K562 (cell line): ENCODE measurements around the gene COL23A1. TPM values are rescaled to one million over a fixed set of nuclear protein-coding genes. Genes with fewer than 3 reads are reported as not detected.
A peak's percentile ranks its signal among the peaks of the same experiment; 100 is the strongest.

Experiments
- CBX1 ChIP-seq: sonication (generic); IDR thresholded peaks from 2 replicates; pipeline ENCODE4 v1.6.1; 2016; ENCODE audit warnings: antibody characterized with exemption, low read depth, mild to moderate bottlenecking
- CBX2 ChIP-seq: fragments of 200-600 bp; sonication (generic); IDR thresholded peaks from one replicate; pipeline ENCODE4 v1.6.1; 2012; ENCODE audit warnings: mild to moderate bottlenecking, low read length, inconsistent platforms; ENCODE audit not compliant: insufficient read depth, poor library complexity, severe bottlenecking
- GABPB1 ChIP-seq: sonication (generic); formaldehyde crosslinking; IDR thresholded peaks from 2 replicates; pipeline ENCODE4 v1.8.0; 2022; ENCODE audit warnings: mild to moderate bottlenecking, missing genetic modification reagents
- MNT ChIP-seq, 2 experiments: fragments of 450-650 bp; conservative IDR thresholded peaks; 2 replicates each; pipeline ENCODE4 v1.6.1; 2017; ENCODE audit warnings: mild to moderate bottlenecking in 2 of 2, moderate library complexity in 2 of 2
- RB1 ChIP-seq: fragments of 450-650 bp; IDR thresholded peaks from 2 replicates; pipeline ENCODE4 v1.6.1; 2017; ENCODE audit warnings: low read depth, mild to moderate bottlenecking
- SIN3A ChIP-seq, 2 experiments: fragments of 150-350 bp in 1 of 2; IDR thresholded peaks; 2 replicates each; pipeline ENCODE4 v1.6.1; 2011 to 2016; ENCODE audit warnings: borderline replicate concordance in 2 of 2, low read depth in 2 of 2, low read length in 2 of 2, mild to moderate bottlenecking in 2 of 2, moderate library complexity in 2 of 2; ENCODE audit not compliant: control insufficient read depth in 1 of 2
- SMC3 ChIP-seq: conservative IDR thresholded peaks from 2 replicates; pipeline ENCODE4 v1.6.1; 2011; ENCODE audit warnings: low read depth, low read length, improper control_type of control experiment; ENCODE audit not compliant: insufficient read depth
- TEAD1 ChIP-seq, 2 experiments: fragments of 450-650 bp in 1 of 2; sonication (generic) in 1 of 2; formaldehyde crosslinking; IDR thresholded peaks; 2 replicates each; pipeline versions ENCODE4 v1.4.0 to v1.8.0; 2020 to 2022; ENCODE audit warnings: mild to moderate bottlenecking in 2 of 2, missing genetic modification reagents in 1 of 2
- ZC3H4 ChIP-seq: sonication (generic); formaldehyde crosslinking; IDR thresholded peaks from 2 replicates; pipeline ENCODE4 v1.9.0; 2021; ENCODE audit warnings: missing genetic modification reagents, borderline replicate concordance
- ZNF717 ChIP-seq: fragments of 250-450 bp; sonication (Bioruptor Pico); IDR thresholded peaks from 2 replicates; pipeline ENCODE4 v1.5.0; 2021
- polyA plus RNA-seq, 8 experiments: library from polyadenylated mRNA; depleted of rRNA in 4 of 8; stranded (reverse) in 5 of 8; unstranded in 3 of 8; fragments of >200 nt; fragmentation: Nextera tagmentation in 2 of 8; fragmentation: Illumina TruSeq in 1 of 8; extraction: Ambion mirVana in 2 of 8; extraction: Trizol in 1 of 8; gene quantifications; 2 replicates each; pipeline versions ENCODE4 v1.2.1 to v1.2.3, GENCODE V29; 2011 to 2014; ENCODE audit warnings: inconsistent platforms in 1 of 8, missing spikeins in 1 of 8
- total RNA-seq, 7 experiments: library from RNA; depleted of rRNA in 6 of 7; stranded (reverse); fragments of >200 nt in 6 of 7; fragmentation: Illumina TruSeq in 2 of 7; extraction: Trizol in 2 of 7; gene quantifications; 2 replicates each; pipeline versions ENCODE4 v1.2.1 to v1.2.3, GENCODE V29; 2011 to 2021; ENCODE audit warnings: low replicate concordance in 1 of 7
- TF ChIP-seq, protein P1 (sequence below): fragments of 250-450 bp; sonication (Bioruptor Pico); IDR thresholded peaks from 2 replicates; pipeline ENCODE4 v1.8.0; 2021; ENCODE audit warnings: mild to moderate bottlenecking, moderate library complexity
- TF ChIP-seq, protein P2 (sequence below), 3 experiments: IDR thresholded peaks in 2 of 3; conservative IDR thresholded peaks in 1 of 3; 2 replicates each; pipeline ENCODE4 v1.5.1; 2011 to 2012; ENCODE audit warnings: low read length in 3 of 3, mild to moderate bottlenecking in 3 of 3, control low read depth in 2 of 3, improper control_type of control experiment in 1 of 3, inconsistent platforms in 1 of 3, low read depth in 1 of 3, mixed read lengths in 1 of 3, moderate library complexity in 1 of 3; ENCODE audit not compliant: insufficient read depth in 2 of 3

COL23A1 gene
- total and polyA plus RNA-seq, 9 of the 15 experiments (the other 6 are each of a cell fraction or from before 2014, with no cell fraction given): 0.09 TPM; not detected in 8

DNA sequence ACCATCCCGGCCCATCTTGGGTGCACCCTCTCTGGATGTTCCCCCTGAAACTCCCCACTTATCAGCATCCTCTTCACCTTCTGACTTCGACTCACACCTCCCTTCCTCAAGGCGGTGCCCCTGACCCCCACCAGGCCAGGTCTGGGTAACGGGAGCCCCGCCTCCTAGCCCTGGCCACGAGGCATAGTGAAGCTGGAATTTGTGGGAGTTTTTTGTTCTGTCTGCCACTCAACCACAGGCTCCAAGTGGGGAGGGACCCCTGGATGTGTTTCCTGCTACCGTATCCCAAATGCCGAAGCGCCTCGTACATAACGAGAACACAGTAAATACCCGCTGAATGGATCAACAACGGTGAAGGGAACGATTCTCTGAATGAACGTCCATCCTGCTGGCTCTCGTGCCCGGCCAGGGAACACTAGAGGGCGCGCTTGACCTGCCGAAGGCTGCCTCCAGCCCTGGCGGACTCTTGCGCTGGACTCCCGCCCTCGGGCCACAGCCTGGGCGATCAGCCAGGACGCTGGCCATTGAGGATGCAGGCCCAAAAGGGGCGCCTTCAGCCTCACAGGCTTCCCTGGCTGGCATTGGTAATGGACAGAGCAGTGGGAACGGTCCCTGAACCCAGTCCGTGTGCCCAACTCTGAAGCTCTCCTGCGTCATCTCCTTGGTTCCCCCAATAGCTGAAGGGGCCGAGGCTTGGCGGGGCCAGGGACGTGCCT lies 310.3 kb downstream of the COL23A1 start (continued):
- TF ChIP-seq MNT (conservative IDR thresholded peaks at IDR 0.05) (no peak), RB1 (peak; percentile 95), TEAD1 (CRISPR knock-in tag; IDR thresholded peaks at IDR 0.05) (0 out of 4 replicates have a peak, but pooled peaks of 1 of the 2 experiments have one; percentile 9), CBX1 (no peak), ZNF717 (CRISPR knock-in tag) (no peak), SIN3A (IDR thresholded peaks at IDR 0.05; ENCODE audit: borderline replicate concordance in 2 of 2, control insufficient read depth in 1 of 2, low read depth in 2 of 2, low read length in 2 of 2) (no peak), SMC3 (peak; percentile 93), CBX2 (no peak), ZC3H4 (CRISPR knock-in tag) (no peak), GABPB1 (peak; percentile 26; the same call in 1 of the 2 replicates)
- TF ChIP-seq, protein P1, sequence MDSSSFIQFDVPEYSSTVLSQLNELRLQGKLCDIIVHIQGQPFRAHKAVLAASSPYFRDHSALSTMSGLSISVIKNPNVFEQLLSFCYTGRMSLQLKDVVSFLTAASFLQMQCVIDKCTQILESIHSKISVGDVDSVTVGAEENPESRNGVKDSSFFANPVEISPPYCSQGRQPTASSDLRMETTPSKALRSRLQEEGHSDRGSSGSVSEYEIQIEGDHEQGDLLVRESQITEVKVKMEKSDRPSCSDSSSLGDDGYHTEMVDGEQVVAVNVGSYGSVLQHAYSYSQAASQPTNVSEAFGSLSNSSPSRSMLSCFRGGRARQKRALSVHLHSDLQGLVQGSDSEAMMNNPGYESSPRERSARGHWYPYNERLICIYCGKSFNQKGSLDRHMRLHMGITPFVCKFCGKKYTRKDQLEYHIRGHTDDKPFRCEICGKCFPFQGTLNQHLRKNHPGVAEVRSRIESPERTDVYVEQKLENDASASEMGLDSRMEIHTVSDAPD (CRISPR knock-in tag): no peak
- TF ChIP-seq, protein P2, sequence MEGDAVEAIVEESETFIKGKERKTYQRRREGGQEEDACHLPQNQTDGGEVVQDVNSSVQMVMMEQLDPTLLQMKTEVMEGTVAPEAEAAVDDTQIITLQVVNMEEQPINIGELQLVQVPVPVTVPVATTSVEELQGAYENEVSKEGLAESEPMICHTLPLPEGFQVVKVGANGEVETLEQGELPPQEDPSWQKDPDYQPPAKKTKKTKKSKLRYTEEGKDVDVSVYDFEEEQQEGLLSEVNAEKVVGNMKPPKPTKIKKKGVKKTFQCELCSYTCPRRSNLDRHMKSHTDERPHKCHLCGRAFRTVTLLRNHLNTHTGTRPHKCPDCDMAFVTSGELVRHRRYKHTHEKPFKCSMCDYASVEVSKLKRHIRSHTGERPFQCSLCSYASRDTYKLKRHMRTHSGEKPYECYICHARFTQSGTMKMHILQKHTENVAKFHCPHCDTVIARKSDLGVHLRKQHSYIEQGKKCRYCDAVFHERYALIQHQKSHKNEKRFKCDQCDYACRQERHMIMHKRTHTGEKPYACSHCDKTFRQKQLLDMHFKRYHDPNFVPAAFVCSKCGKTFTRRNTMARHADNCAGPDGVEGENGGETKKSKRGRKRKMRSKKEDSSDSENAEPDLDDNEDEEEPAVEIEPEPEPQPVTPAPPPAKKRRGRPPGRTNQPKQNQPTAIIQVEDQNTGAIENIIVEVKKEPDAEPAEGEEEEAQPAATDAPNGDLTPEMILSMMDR (IDR thresholded peaks at IDR 0.05 in 2 of 3, conservative IDR thresholded peaks at IDR 0.05 in 1 of 3; ENCODE audit: insufficient read depth in 2 of 3, low read depth in 1 of 3, low read length in 3 of 3): peak; percentile 96 to 97 (median 96)
